Measurements from ENCODE around the gene AOPEP. TPM values are rescaled to one million over a fixed set of nuclear protein-coding genes. Genes with fewer than 3 reads are reported as not detected.

Gene AOPEP
- total and polyA plus RNA-seq, 12 donors: 110 to 250 (median 161) TPM

GRCh38 chr9:94907264-94907936 lies 180.9 kb downstream of the AOPEP start:
- intact Hi-C loops (cut with DNase I): no loop called here
- Histone ChIP-seq H3K9me3 (no peaks in the 10 kb centered on the region), H3K36me3 (no peaks in the 10 kb centered on the region), H3K4me1 (peaks cover 0 to 29% (median 20%) of the 10 kb centered on the region in 9 donors), H3K27ac (peak overlapping the region in 7 of 10 donors; percentile 6 to 64 (median 34)), H3K27me3 (no peaks in the 10 kb centered on the region), H3K4me3 (no peak overlapping the region)
- ATAC-seq: peak in 5 of 8 donors; percentile 10 to 29 (median 16)
- peak in 1 of 2 donors; percentile 3 for DNase-seq
- WGBS, 2 donors: 68 to 74% methylated on average over 8 of the region's 8 CpGs
- TF ChIP-seq CTCF (IDR thresholded peaks at IDR 0.05): no peak

GRCh38 chr9:94908011-94908563 lies 181.6 kb downstream of the AOPEP start:
- ATAC-seq (peak in 6 of 8 donors; percentile 45 to 70 (median 52)), DNase-seq (peak in 1 of 2 donors; percentile 26)
- peaks cover 0 to 35% (median 20%) of the 10 kb centered on the region in 9 donors for H3K4me1 ChIP-seq
- no peak overlapping the region for H3K4me3 ChIP-seq
- no peaks in the 10 kb centered on the region for H3K36me3 ChIP-seq
- TF ChIP-seq CTCF (IDR thresholded peaks at IDR 0.05): no peak
- no peaks in the 10 kb centered on the region for H3K27me3 ChIP-seq
- intact Hi-C loops (cut with DNase I): no loop called here
- no peaks in the 10 kb centered on the region for H3K9me3 ChIP-seq
- H3K27ac ChIP-seq: peak overlapping the region in 8 of 10 donors; percentile 6 to 64 (median 36)
- 49 to 55% methylated on average over 9 of the region's 9 CpGs for WGBS, 2 donors

GRCh38 chr9:94908583-94909249 lies 182.2 kb downstream of the AOPEP start:
- peak in 1 of 2 donors; percentile 16 for DNase-seq

More at GRCh38 chr9:94908583-94909249, 182.2 kb downstream of the AOPEP start:
- ATAC-seq: peak; percentile 32 to 81 (median 68)
- no peak for TF ChIP-seq CTCF (IDR thresholded peaks at IDR 0.05)
- Histone ChIP-seq H3K9me3 (no peaks in the 10 kb centered on the region), H3K27ac (peak overlapping the region in 7 of 10 donors; percentile 21 to 64 (median 39)), H3K36me3 (no peaks in the 10 kb centered on the region), H3K4me3 (no peak overlapping the region), H3K4me1 (peaks cover 0 to 42% (median 22%) of the 10 kb centered on the region in 9 donors), H3K27me3 (no peaks in the 10 kb centered on the region)
- WGBS, 2 donors: 61 to 66% methylated on average over 9 of the region's 9 CpGs
- intact Hi-C loops (cut with DNase I): no loop called here
